Ectodermal cell (in vitro differentiated cells): ENCODE data around the gene DIPK1B. TPM values are rescaled to one million over a fixed set of nuclear protein-coding genes. Genes with fewer than 3 reads are reported as not detected.

Experiments
- H3K27ac ChIP-seq: 2 replicates; pipeline ENCODE4 v1.7.0; 2013; ENCODE audit warnings: mild to moderate bottlenecking, low read depth, low read length; ENCODE audit not compliant: insufficient read depth, poor library complexity, severe bottlenecking
- H3K27me3 ChIP-seq: 2 replicates; pipeline ENCODE4 v1.7.0; 2013; ENCODE audit warnings: mild to moderate bottlenecking, low read length; ENCODE audit not compliant: insufficient read depth, control insufficient read depth, poor library complexity, severe bottlenecking
- H3K36me3 ChIP-seq: one replicate; pipeline ENCODE4 v1.7.0; 2013; ENCODE audit warnings: low read length; ENCODE audit not compliant: control insufficient read depth, insufficient read depth
- H3K4me1 ChIP-seq: one replicate; pipeline ENCODE4 v1.7.0; 2013; ENCODE audit warnings: low read length; ENCODE audit not compliant: control insufficient read depth, insufficient read depth
- H3K4me3 ChIP-seq: 2 replicates; pipeline ENCODE4 v1.7.0; 2013; ENCODE audit warnings: low read depth, low read length, control low read depth; ENCODE audit not compliant: insufficient read depth
- H3K9me3 ChIP-seq: 2 replicates; pipeline ENCODE4 v1.7.0; 2013; ENCODE audit warnings: mild to moderate bottlenecking, low read length, moderate library complexity; ENCODE audit not compliant: control insufficient read depth
- WGBS, 2 experiments: methylation state at CpG; one replicate each; pipeline ENCODE4 v1.1.7; 2013; ENCODE audit warnings: missing lambda C conversion rate in 2 of 2; 5-methylcytosine and 5-hydroxymethylcytosine counted together
- polyA plus RNA-seq, 4 experiments: library from polyadenylated mRNA; stranded (reverse); fragments of 50-300 nt; gene quantifications; one replicate each; pipeline ENCODE4 v1.2.3, GENCODE V29; 2013

Gene DIPK1B
- 46.1 TPM for polyA plus RNA-seq (2013, experiment 1 of 4)
- 45.1 TPM for polyA plus RNA-seq (2013, experiment 2 of 4)
- polyA plus RNA-seq (2013, experiment 3 of 4) = 50.2 TPM
- 54.6 TPM for polyA plus RNA-seq (2013, experiment 4 of 4)

DNA sequence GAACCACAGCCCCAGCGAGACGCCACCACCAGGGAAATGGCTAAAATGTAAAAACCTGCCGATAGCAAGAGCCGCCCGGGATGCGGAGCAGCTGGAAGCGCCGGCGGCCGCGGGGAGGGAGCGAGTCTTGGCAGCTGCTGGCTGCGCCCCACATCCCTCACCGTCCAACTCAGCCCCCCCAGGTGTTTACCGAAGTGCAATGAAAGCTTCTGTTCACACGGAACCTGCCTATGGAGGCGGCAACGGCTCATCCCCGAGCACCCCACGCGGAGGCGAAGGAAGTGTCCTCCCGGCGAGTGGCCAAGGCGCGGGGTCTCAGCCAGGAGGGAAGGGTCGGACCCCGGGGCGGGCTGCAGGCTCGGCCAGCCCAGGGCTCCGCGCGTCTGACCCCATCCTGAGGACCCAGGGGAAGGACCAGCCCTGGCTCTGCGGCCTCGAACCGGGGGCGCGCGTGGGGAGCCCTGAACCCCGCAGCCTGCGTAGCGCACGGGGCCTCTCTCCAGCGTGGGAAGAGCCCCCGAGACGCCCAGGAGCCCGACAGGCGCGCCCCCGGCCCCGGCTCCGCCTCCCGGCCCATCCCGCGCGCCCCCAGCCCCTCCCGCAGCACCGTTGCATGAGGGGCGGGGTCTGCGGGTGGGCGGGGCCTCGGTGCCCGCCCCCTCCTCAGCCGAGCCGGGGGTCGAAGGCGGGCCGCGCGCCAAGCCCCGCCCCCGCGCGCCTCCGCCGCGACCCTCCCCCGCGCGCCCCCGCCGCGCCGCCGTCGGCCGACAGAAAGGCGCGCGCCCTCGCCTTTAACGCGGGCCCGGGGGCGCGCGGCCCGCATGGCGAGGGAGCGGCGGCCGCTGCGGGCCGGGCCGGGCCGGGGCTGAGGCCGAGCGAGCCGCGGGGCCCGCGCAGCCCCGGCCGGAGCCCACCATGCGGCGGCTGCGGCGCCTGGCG lies at the start of gene DIPK1B:
DIPK1B (plus strand) TSS at position 822 of the 939 bp plus-strand sequence; CDS start at position 916, 94 bp downstream.
- H3K4me3 ChIP-seq = peak within 1 kb of the TSS; percentile 74
- H3K4me1 ChIP-seq = peaks cover 19% of the 10 kb centered on the region
- H3K9me3 ChIP-seq = no peaks in the 10 kb centered on the region
- H3K27ac ChIP-seq = no peak within 1 kb of the TSS
- H3K36me3 ChIP-seq = no peaks in the 10 kb centered on the region
- H3K27me3 ChIP-seq = peaks cover 19% of the 10 kb centered on the region
- WGBS, 2 experiments = 1% methylated on average over 119 of the region's 119 CpGs

DNA sequence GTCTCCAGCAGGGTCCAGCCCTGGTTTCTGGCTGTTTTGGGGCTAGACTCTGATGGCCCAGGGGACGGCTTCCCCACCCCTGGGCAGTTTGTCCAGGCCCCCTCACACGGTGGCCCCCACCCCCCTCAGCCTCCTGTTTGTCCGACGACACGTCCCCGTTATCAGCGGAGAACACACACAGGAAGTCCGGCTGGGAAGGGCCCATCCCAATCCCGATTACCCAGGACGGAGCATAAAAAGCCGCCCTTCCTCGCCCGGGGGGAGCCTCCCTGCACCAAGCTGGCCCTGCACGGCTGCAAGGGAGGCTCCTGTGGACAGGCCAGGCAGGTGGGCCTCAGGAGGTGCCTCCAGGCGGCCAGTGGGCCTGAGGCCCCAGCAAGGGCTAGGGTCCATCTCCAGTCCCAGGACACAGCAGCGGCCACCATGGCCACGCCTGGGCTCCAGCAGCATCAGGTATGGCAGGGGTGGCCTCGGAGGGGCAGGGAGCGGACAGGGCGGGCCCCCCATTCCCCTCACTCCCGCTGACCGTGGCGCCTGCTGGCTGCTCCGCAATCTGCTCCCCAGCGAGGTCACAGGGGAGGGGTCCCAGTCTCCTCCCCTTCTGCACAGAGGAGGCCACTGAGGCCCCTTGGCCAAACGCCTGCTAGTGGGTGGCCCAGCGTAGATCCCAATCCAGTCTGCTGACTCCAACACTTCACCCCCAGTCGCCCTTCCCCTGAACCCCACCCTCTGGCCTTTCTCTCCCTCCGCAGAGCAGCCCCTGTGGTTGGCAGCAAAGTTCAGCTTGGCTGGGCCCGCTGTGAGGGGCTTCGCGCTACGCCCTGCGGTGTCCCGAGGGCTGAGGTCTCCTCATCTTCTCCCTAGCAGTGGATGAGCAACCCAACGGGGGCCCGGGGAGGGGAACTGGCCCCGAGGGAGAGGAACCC lies 49.5 kb upstream of the DIPK1B start, which contains the start of gene EGFL7:
EGFL7 (plus strand) TSS at position 261 of the 926 bp plus-strand sequence. CDS start 5,367 bp downstream, outside the sequence.
- H3K36me3 ChIP-seq = no peaks in the 10 kb centered on the region
- WGBS, 2 experiments = 91 to 92% methylated on average over 38 of the region's 38 CpGs
- H3K4me3 ChIP-seq = no peak within 1 kb of the TSS
- H3K9me3 ChIP-seq = no peaks in the 10 kb centered on the region
- H3K27ac ChIP-seq = no peak within 1 kb of the TSS
- H3K4me1 ChIP-seq = peaks cover 17% of the 10 kb centered on the region
- peaks cover 19% of the 10 kb centered on the region for H3K27me3 ChIP-seq

DNA sequence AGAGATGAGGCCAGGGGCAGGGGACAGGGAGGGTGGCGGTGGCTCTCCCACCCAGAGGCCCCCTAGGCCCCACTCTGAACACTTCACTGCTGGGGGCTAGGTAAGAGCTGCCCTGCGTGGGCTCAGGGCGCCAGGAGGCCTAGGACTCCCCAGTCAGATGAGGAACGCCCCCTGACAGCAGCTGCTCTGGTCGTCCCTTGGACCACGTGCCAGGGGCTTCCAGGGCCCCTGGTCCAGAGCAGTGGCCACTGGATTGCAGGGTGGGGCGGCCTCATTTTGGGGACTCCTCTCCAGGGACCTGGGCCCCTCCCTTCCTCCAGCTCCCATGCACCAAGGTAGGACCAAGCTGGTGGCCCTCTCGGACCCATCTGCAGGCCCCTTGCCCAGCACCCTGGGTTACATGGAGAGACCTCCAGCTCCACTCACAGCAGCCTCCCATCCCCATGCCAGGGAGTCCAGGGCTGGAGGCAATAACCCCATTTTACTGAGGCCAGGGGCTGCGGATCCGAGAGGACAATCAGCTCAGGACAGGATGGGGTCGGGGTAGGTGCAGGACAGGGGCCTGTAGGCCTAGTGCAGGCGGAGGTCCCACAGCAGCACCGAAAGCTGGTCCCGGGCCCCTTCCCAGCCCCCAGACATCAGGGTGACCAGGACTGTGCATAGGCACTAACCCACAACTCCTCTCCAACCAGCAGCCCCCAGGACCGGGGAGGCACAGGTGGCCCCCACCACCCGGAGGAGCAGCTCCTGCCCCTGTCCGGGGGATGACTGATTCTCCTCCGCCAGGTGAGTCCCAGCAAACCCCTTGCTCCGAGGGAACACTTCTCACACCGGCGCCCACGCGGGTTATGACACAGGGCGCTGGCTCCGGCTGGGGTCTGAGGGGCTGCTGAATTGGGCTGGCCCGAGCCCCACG lies 48.1 kb upstream of the DIPK1B start:
- Histone ChIP-seq H3K4me3 (no peak overlapping the region), H3K27me3 (peaks cover 19% of the 10 kb centered on the region), H3K36me3 (no peaks in the 10 kb centered on the region), H3K4me1 (peaks cover 19% of the 10 kb centered on the region), H3K9me3 (no peaks in the 10 kb centered on the region), H3K27ac (no peak overlapping the region)
- WGBS, 2 experiments = 93 to 95% methylated on average over 27 of the region's 27 CpGs

DNA sequence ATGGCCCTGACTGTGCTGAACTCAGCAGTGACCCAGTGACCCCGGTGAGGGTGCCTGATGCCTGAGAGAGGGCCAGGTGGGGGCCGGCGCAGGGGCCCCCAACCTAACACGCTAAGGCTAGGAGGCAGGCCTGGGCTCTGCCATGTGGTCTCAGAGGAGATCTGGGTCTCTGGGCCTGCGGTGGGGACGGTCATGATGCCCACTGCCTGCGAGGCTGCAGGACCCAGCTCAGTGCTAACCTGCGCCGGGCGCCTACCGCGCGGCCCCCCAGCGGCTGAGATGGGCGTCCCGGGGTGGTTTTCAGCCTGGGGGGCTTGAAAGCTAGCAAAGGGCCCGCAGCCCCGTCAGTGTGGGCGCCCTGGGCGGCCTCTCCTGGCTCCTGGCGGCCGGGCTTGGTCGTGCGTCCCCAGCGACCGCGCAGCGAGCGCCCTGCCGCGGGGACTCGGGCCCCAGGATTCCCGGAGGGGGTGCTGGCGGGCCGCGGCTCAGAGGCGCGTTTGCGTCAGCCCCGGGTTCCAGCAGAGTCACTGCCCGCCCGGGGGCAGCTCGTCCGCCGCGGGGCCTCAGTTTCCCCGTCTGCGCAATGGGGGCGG lies 47.2 kb upstream of the DIPK1B start:
- no peaks in the 10 kb centered on the region for H3K36me3 ChIP-seq
- 18 to 20% methylated on average over 49 of the region's 49 CpGs for WGBS, 2 experiments

DNA sequence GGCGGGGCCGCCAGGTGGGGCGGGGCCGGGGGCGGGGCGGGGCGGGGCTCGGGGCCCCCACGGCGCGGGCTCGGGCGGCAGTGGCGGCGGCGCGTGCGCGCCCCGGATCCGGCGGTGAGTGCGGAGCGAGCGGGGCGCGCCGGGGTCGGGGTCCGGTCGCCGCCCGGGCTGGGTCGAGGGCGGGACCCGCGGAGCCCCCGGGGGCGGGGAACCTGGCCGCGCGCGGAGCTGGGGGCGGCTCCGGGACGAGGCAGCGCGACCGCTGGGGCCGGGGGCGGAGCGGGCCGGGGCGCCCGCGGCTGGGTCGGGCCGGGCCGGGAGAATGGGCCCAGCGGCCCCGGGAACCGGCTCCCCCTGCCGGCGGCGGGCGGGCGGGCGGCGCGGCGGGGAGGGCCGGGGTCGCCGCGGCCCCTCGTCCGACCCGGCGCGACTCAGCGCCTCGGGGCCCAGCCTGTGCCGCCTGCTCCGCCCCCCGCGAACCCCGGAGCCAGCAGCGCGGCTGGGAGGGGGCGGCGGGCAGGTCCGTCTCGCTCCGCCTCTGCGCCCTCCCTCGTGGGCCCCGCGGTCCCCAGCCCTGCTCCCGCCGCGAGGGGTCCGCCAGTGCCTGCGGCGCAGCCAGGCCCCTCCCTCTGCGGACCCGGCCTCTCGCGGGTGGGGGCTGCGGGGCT lies 46.5 kb upstream of the DIPK1B start:
- peak overlapping the region; percentile 38 for H3K4me3 ChIP-seq
- H3K9me3 ChIP-seq = no peaks in the 10 kb centered on the region
- H3K27ac ChIP-seq = no peak overlapping the region
- peaks cover 19% of the 10 kb centered on the region for H3K4me1 ChIP-seq
- H3K27me3 ChIP-seq = peaks cover 19% of the 10 kb centered on the region
- 0 to 1% methylated on average over 109 of the region's 109 CpGs for WGBS, 2 experiments
- H3K36me3 ChIP-seq = no peaks in the 10 kb centered on the region

More for the DNA sequence above, 47.2 kb upstream of the DIPK1B start:
- H3K4me3 ChIP-seq = no peak overlapping the region
- peaks cover 19% of the 10 kb centered on the region for H3K4me1 ChIP-seq
- peaks cover 19% of the 10 kb centered on the region for H3K27me3 ChIP-seq
- no peaks in the 10 kb centered on the region for H3K9me3 ChIP-seq
- H3K27ac ChIP-seq = no peak overlapping the region

DNA sequence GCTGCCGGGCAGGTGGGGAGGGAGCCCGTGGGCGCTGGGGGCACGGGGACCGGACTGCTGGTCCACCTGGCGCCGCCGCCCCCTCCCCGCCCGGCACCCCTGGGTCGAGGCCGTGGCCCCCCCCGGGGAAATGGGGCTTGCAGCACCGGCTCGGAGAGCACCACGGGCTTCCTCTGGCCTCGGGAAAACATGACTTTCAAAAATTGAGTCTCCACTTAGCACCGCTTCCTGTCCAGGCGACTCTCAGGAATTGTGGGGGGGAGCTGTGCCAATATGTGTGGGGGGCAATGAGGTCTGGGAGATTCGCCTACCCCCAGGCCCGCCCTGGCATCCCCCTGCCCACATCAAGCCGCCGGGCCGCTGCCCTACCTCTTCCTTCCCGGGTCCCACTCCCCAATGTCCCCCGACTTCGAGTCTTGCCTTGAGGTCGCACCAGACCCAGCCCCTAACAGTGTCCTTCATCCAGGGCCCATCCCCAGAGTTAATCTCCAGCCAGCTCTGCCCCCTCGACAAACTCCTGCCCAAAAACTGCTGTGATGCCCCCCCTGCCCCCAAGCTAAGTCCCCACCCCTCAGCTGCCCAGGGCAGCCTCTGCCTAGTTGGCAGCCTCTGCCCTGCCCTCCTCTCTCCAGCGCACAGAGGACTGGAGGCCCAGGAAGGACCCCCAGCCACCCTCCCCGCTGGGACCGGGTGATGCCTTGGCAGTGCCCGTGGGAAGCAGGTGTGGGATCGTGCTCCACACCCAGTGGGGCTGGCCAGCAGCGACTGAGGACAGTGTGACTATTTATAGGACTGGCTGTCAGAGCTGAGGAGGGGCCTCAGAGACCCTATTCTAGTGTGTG lies 45.8 kb upstream of the DIPK1B start:
- H3K4me3 ChIP-seq = peak overlapping the region; percentile 38
- peaks cover 19% of the 10 kb centered on the region for H3K27me3 ChIP-seq
- no peaks in the 10 kb centered on the region for H3K36me3 ChIP-seq
- 39 to 40% methylated on average over 35 of the region's 35 CpGs for WGBS, 2 experiments
- no peak overlapping the region for H3K27ac ChIP-seq
- H3K9me3 ChIP-seq = no peaks in the 10 kb centered on the region
- H3K4me1 ChIP-seq = peaks cover 19% of the 10 kb centered on the region

DNA sequence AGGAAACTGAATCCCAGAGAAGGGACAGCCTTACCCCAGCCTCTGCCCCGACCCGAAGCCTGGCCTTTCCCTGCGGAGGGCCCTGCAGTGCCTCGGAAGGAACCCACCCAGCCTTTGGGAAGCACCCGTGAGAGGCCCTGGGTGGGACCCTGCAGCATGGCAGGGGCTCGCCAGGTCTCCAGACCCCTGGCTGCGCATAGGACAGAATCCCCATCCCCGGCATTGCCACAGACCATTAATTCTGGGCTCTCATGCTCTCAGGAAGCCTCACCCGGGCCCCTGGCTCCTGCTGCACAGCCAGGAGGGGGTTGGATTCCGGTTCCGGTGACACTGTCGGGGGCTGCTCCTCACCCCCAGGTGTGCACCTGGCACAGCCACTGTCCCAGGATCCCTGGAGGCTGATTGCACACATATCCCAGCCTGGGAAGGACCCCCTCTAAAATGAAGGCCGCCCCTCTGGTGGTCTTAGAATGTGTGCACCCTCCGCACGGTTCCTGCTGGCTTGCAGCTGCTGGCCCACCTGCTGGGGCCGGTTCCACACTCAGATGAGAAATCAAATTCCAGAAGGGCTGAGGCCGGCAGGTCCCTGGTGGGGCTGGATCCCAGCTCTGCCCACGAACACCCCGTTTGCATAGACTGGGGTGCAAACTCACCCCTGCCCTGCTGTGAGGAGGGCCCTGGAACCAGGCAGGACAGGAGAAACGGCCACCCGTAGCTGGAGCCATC lies 45.0 kb upstream of the DIPK1B start:
- Histone ChIP-seq H3K9me3 (no peaks in the 10 kb centered on the region), H3K4me1 (peaks cover 19% of the 10 kb centered on the region), H3K4me3 (no peak overlapping the region), H3K27me3 (peaks cover 19% of the 10 kb centered on the region), H3K36me3 (no peaks in the 10 kb centered on the region), H3K27ac (no peak overlapping the region)
- WGBS, 2 experiments = 77 to 80% methylated on average over 21 of the region's 21 CpGs
